Measurements from ENCODE around the gene MBNL1. TPM values are rescaled to one million over a fixed set of nuclear protein-coding genes. Genes with fewer than 3 reads are reported as not detected.

MBNL1 gene
- total RNA-seq, 2 donors from 2014 or later, result 1.3 to 4.9 TPM

DNA sequence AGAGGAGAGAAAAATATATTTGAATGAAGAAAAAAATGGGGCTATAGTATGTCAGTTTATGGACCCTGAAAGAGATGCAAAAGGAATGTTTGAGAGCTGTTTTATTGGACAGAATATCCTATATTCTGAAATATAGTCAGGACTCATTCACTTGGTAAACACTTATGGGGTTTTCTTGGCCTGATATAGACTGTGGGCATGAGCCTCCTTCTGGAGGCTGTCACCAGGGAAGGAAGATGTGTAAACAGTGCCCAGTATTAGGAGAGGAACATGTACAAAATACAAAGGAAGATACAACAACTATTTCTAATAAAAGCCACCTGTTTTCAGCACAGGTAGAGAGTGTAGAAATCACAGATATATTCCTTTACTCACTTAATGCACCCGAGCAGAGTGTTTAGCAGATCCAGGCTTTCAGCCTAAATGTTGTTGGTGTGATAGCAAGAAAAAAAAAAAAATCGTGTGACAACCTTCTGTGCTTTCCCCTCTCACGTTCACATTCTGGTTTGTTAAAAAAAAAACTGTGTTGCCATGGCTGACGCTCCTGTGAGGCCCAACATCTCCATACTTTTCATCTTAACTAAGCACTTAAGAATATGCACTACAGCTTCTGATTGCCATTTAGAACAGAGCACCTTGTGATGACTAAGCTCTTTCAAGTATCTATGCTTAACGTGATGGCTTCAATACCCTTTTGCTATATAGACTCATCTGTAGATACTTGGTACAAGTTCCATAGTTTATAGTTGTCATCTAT, 134.1 kb downstream of the MBNL1 start:
- Histone ChIP-seq H3K27ac (ENCODE audit: low read depth, low read length) (no peak overlapping the region), H3K9me3 (ENCODE audit: control insufficient read depth, low read length) (no peaks in the 10 kb centered on the region), H3K27me3 (ENCODE audit: control insufficient read depth, insufficient read depth, low read length, poor library complexity, severe bottlenecking) (no peaks in the 10 kb centered on the region), H3K4me3 (ENCODE audit: low read length) (no peak overlapping the region), H3K4me1 (ENCODE audit: control insufficient read depth, insufficient read depth, low read length) (no peaks in the 10 kb centered on the region), H3K36me3 (ENCODE audit: control insufficient read depth, insufficient read depth, low read length) (no peaks in the 10 kb centered on the region), H3K9ac (ENCODE audit: extremely low read depth, low read length, poor library complexity, severe bottlenecking) (no peak overlapping the region)
- Mint-ChIP-seq H3K27ac (no peak overlapping the region), H3K4me1 (peaks cover 18% of the 10 kb centered on the region), H3K36me3 (ENCODE audit: low read depth) (no peaks in the 10 kb centered on the region), H3K27me3 (ENCODE audit: insufficient read depth) (peaks cover 3% of the 10 kb centered on the region), H3K4me3 (no peak overlapping the region), H3K9me3 (no peaks in the 10 kb centered on the region)
- 52 to 65% methylated on average over 2 to 5 of the region's 5 CpGs for WGBS, 2 experiments (ENCODE audit: insufficient coverage in 1 of 2, insufficient read length in 1 of 2)
- TF ChIP-seq, protein P1, sequence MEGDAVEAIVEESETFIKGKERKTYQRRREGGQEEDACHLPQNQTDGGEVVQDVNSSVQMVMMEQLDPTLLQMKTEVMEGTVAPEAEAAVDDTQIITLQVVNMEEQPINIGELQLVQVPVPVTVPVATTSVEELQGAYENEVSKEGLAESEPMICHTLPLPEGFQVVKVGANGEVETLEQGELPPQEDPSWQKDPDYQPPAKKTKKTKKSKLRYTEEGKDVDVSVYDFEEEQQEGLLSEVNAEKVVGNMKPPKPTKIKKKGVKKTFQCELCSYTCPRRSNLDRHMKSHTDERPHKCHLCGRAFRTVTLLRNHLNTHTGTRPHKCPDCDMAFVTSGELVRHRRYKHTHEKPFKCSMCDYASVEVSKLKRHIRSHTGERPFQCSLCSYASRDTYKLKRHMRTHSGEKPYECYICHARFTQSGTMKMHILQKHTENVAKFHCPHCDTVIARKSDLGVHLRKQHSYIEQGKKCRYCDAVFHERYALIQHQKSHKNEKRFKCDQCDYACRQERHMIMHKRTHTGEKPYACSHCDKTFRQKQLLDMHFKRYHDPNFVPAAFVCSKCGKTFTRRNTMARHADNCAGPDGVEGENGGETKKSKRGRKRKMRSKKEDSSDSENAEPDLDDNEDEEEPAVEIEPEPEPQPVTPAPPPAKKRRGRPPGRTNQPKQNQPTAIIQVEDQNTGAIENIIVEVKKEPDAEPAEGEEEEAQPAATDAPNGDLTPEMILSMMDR (conservative IDR thresholded peaks at IDR 0.05), result no peak
- no peak for DNase-seq

DNA sequence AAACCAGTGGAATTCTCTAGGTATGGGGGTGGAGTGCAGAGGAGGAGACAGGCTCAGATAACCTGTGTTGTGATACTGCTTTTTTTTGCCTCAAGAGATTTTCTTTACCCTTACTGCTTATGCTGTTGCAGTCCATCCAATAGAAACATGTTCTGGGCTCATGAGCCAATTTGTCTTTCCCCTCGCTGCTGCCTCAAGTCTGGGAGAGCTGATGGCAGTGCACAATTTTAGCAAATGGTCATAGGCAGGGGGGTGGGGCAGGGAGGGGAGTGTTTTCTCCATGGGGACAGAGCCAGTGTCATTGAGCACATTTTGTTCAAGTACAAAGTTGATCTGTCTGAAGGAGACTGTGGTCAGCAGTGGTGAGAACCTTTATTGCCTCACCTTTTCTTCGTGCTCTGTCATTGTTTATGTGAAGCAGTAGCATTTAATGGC, 134.9 kb downstream of the MBNL1 start:
- WGBS, 2 experiments (ENCODE audit: insufficient coverage in 1 of 2, insufficient read length in 1 of 2), result 85 to 100% methylated on average over 1 to 2 of the region's 2 CpGs
- Histone ChIP-seq H3K27me3 (ENCODE audit: control insufficient read depth, insufficient read depth, low read length, poor library complexity, severe bottlenecking) (no peaks in the 10 kb centered on the region), H3K4me1 (ENCODE audit: control insufficient read depth, insufficient read depth, low read length) (no peaks in the 10 kb centered on the region), H3K27ac (ENCODE audit: low read depth, low read length) (no peak overlapping the region), H3K4me3 (ENCODE audit: low read length) (no peak overlapping the region), H3K9me3 (ENCODE audit: control insufficient read depth, low read length) (no peaks in the 10 kb centered on the region), H3K9ac (ENCODE audit: extremely low read depth, low read length, poor library complexity, severe bottlenecking) (no peak overlapping the region), H3K36me3 (ENCODE audit: control insufficient read depth, insufficient read depth, low read length) (no peaks in the 10 kb centered on the region)
- Mint-ChIP-seq H3K27me3 (ENCODE audit: insufficient read depth) (peaks cover 3% of the 10 kb centered on the region), H3K36me3 (ENCODE audit: low read depth) (no peaks in the 10 kb centered on the region), H3K4me3 (no peak overlapping the region), H3K4me1 (peaks cover 18% of the 10 kb centered on the region), H3K27ac (peak overlapping the region; percentile 31), H3K9me3 (no peaks in the 10 kb centered on the region)
- DNase-seq, result no peak
- TF ChIP-seq, protein P1 (conservative IDR thresholded peaks at IDR 0.05), result no peak

DNA sequence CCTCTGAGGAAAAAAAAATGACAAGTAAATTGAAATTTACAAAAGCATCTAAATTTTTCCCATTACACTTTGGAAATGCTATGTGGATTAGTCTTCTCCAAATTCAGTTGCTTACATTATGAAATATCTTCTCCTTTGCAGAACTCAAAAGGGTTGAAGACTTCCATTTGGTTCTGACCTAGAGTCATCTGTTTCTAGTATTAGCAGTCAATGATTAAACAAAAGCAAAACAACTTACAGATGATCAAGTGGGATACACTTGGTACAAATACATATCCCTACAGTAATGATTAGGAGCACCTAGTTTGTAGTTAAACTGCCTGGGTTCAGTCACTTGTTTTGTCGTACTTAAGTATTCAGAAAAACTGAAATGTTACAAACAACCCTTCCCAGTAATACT, 136.2 kb downstream of the MBNL1 start:
- H3K4me1 Mint-ChIP-seq, result peaks cover 14% of the 10 kb centered on the region
- TF ChIP-seq, protein P1 (conservative IDR thresholded peaks at IDR 0.05), result no peak
- 100% methylated on average over 1 of the region's 1 CpG; no CpG with 5 or more reads in 1 of the 2 experiments for WGBS, 2 experiments (ENCODE audit: insufficient coverage in 1 of 2, insufficient read length in 1 of 2)
- Histone ChIP-seq H3K9ac (ENCODE audit: extremely low read depth, low read length, poor library complexity, severe bottlenecking) (no peak overlapping the region), H3K27me3 (ENCODE audit: control insufficient read depth, insufficient read depth, low read length, poor library complexity, severe bottlenecking) (no peaks in the 10 kb centered on the region), H3K4me1 (ENCODE audit: control insufficient read depth, insufficient read depth, low read length) (no peaks in the 10 kb centered on the region), H3K36me3 (ENCODE audit: control insufficient read depth, insufficient read depth, low read length) (no peaks in the 10 kb centered on the region), H3K9me3 (ENCODE audit: control insufficient read depth, low read length) (no peaks in the 10 kb centered on the region), H3K4me3 (ENCODE audit: low read length) (no peak overlapping the region), H3K27ac (ENCODE audit: low read depth, low read length) (no peak overlapping the region)
- H3K27me3 Mint-ChIP-seq (ENCODE audit: insufficient read depth), result peaks cover 3% of the 10 kb centered on the region
- H3K36me3 Mint-ChIP-seq (ENCODE audit: low read depth), result no peaks in the 10 kb centered on the region
- no peak overlapping the region for H3K27ac Mint-ChIP-seq
- H3K9me3 Mint-ChIP-seq, result no peaks in the 10 kb centered on the region
- no peak overlapping the region for H3K4me3 Mint-ChIP-seq
- no peak for DNase-seq
